Endothelial cell of umbilical vein (primary cell): ENCODE results near the gene RGS11. TPM values are rescaled to one million over a fixed set of nuclear protein-coding genes. Genes with fewer than 3 reads are reported as not detected.

Experiments
- BruUV-seq: library from RNA; stranded (reverse); fragments of 400-500 nt; replicated peaks from 2 replicates; lab custom pipeline; 2021; lab: Mats Ljungman, UMichigan
- CTCF ChIA-PET: fragments of 300-600, 350-600 bp; sonication (Branson Sonifier 250); formaldehyde crosslinking; loops from one replicate; lab custom pipeline; 2021; ENCODE audit warnings: antibody characterized with exemption, inconsistent platforms; lab: Charles Lee
- POLR2A ChIA-PET: fragments of 300-600, 350-600 bp; sonication (Branson Sonifier 250); formaldehyde crosslinking; loops from one replicate; lab custom pipeline; 2021; ENCODE audit warnings: antibody characterized with exemption, inconsistent platforms; lab: Charles Lee
- DNase-seq: peaks from one replicate; pipeline ENCODE4 v3.0.0-alpha.2; 2011; ENCODE audit warnings: low read depth, low spot score
- FAIRE-seq: peaks from 2 replicates; lab custom pipeline; 2011; peaks lifted over from hg19 to GRCh38; lab: Jason Lieb, UNC
- H2AFZ ChIP-seq: 2 replicates; pipeline ENCODE4 v1.6.0; 2012; ENCODE audit warnings: low read depth, low read length, control low read depth, inconsistent platforms
- H3K27ac ChIP-seq: 2 replicates; pipeline ENCODE4 v1.5.1; 2011; ENCODE audit warnings: low read depth, mild to moderate bottlenecking, control low read depth, low read length, moderate library complexity; ENCODE audit not compliant: insufficient read depth
- H3K27me3 ChIP-seq, 2 experiments: 2 replicates each; pipeline versions ENCODE4 v1.6.0 to v1.6.1; 2011; ENCODE audit warnings: low read length in 2 of 2, mixed read lengths in 1 of 2; ENCODE audit not compliant: control insufficient read depth in 2 of 2, insufficient read depth in 2 of 2
- H3K36me3 ChIP-seq, 2 experiments: 2 replicates in 1 of 2; 3 replicates in 1 of 2; pipeline ENCODE4 v1.5.1; 2011; ENCODE audit warnings: low read length in 2 of 2, mild to moderate bottlenecking in 1 of 2, moderate library complexity in 1 of 2; ENCODE audit not compliant: control insufficient read depth in 2 of 2, insufficient read depth in 2 of 2; ENCODE audit errors: extremely low read depth in 1 of 2
- H3K4me1 ChIP-seq: 3 replicates; pipeline ENCODE4 v1.5.1; 2011; ENCODE audit warnings: mild to moderate bottlenecking, low read length; ENCODE audit not compliant: control insufficient read depth, insufficient read depth; ENCODE audit errors: extremely low read depth
- H3K4me2 ChIP-seq: 2 replicates; pipeline ENCODE4 v1.6.1; 2011; ENCODE audit warnings: low read length, control low read depth, mixed read lengths; ENCODE audit not compliant: insufficient read depth
- H3K4me3 ChIP-seq, 3 experiments: fragments of 200-600 bp in 1 of 3; sonication (generic), shearing (Covaris generic) in 1 of 3; replicated peaks in 1 of 3; 2 replicates each; pipeline ENCODE4 v1.5.1; 2011 to 2016; ENCODE audit warnings: control low read depth in 3 of 3, low read length in 3 of 3, mild to moderate bottlenecking in 2 of 3, inconsistent platforms in 1 of 3, low read depth in 1 of 3, moderate library complexity in 1 of 3; ENCODE audit not compliant: insufficient read depth in 1 of 3
- H3K79me2 ChIP-seq: 2 replicates; pipeline ENCODE4 v1.6.0; 2012; ENCODE audit warnings: low read length, inconsistent platforms; ENCODE audit not compliant: control insufficient read depth, insufficient read depth
- H3K9ac ChIP-seq: replicated peaks from 2 replicates; pipeline ENCODE3; 2011; ENCODE audit warnings: low read length, control low read depth; ENCODE audit not compliant: insufficient read depth; ENCODE audit errors: extremely low read depth
- H3K9me1 ChIP-seq: replicated peaks from 3 replicates; pipeline ENCODE4 v1.6.0; 2011; ENCODE audit warnings: mild to moderate bottlenecking, low read length; ENCODE audit not compliant: control insufficient read depth, insufficient read depth; ENCODE audit errors: extremely low read depth
- H3K9me3 ChIP-seq: replicated peaks from 2 replicates; pipeline ENCODE4 v1.5.1; 2012; ENCODE audit warnings: low read length, inconsistent platforms; ENCODE audit not compliant: control insufficient read depth, insufficient read depth
- H4K20me1 ChIP-seq: replicated peaks from 2 replicates; pipeline ENCODE3; 2011; ENCODE audit warnings: mild to moderate bottlenecking, low read length; ENCODE audit not compliant: control insufficient read depth, insufficient read depth; ENCODE audit errors: extremely low read depth
- JUN ChIP-seq: IDR thresholded peaks from 2 replicates; pipeline ENCODE4 v1.6.1; 2011; ENCODE audit warnings: borderline replicate concordance, low read depth; ENCODE audit not compliant: insufficient read length, insufficient read depth
- MYC ChIP-seq: IDR thresholded peaks from one replicate; pipeline ENCODE4 v1.6.1; 2011; ENCODE audit warnings: mild to moderate bottlenecking, low read depth, low read length
- POLR2AphosphoS5 ChIP-seq: IDR thresholded peaks from 2 replicates; pipeline ENCODE4 v1.6.1; 2012; ENCODE audit warnings: low read depth, mild to moderate bottlenecking, control low read depth, low read length, moderate library complexity; ENCODE audit not compliant: insufficient read depth
- dilution Hi-C: fragments of 300-500 bp; cut with MboI; formaldehyde crosslinking; loops from one replicate; pipeline ENCODE4 v1.15.0; 2019; ENCODE audit warnings: low sequenced_read_pairs; ENCODE audit not compliant: extremely low pct_ligation_motif_present
- intact Hi-C: fragments of 100-400 bp; cut with micrococcal nuclease; formaldehyde crosslinking; loops from one replicate; pipeline ENCODE4 v1.10.0; 2022
- polyA plus RNA-seq, 4 experiments: library from polyadenylated mRNA; depleted of rRNA in 3 of 4; stranded (reverse) in 3 of 4; unstranded in 1 of 4; fragments of >200 nt; gene quantifications; 2 replicates each; pipeline versions ENCODE4 v1.2.1 to v1.2.3, GENCODE V29; 2011 to 2012; ENCODE audit warnings: missing spikeins in 1 of 4
- total RNA-seq: library from RNA; stranded (reverse); gene quantifications from 2 replicates; pipeline ENCODE4 v1.2.3, GENCODE V29; 2021
- TF ChIP-seq, protein P1 (sequence below), 2 donors: IDR thresholded peaks; 1 replicate in 1 of 2; 2 replicates in 1 of 2; pipeline ENCODE4 v1.5.1; 2011; ENCODE audit warnings: low read length in 2 of 2, mild to moderate bottlenecking in 2 of 2, moderate library complexity in 2 of 2, control low read depth in 1 of 2, inconsistent platforms in 1 of 2, low read depth in 1 of 2; ENCODE audit not compliant: insufficient read depth in 1 of 2; ENCODE audit errors: extremely low read depth in 1 of 2

The RGS11 gene
- total and polyA plus RNA-seq, 2 donors (not counting 3 experiments of a cell fraction or from before 2014, with no cell fraction given): 3.0 to 4.9 TPM

DNA sequence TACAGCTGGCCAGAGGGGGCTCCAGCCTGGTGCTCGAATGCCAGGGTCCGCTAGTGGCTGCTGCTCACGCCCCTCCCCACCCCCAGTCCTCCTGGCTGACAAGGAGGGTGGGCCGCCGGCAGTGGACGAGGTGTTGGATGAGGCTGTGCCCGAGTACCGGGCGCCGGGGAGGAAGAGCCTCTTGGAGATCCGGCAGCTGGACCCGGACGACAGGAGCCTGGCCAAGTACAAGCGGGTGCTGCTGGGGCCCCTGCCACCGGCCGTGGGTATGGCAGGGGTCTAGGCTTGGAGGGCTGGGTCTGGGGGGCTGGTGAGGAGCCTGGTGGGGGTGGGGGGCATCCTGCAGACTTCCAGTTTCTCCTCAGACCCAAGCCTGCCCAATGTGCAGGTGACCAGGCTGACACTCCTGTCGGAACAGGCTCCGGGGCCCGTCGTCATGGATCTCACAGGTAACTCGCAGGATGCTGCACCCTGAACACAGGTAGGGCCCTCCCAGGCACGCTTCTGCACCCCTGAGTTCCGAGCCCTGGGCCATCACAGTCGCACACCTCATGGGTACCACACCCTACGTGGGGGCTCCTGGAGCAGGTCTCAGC, 6.0 kb upstream of the RGS11 start:
- H3K9ac ChIP-seq: no peak overlapping the region
- H3K4me3 ChIP-seq: no peak overlapping the region
- no peaks in the 10 kb centered on the region for H3K9me3 ChIP-seq
- H3K27ac ChIP-seq: no peak overlapping the region
- H2AFZ ChIP-seq: no peak overlapping the region
- H3K4me1 ChIP-seq: no peaks in the 10 kb centered on the region
- DNase-seq (no peak), FAIRE-seq (no peak)
- dilution Hi-C loops: no loop called here
- H3K9me1 ChIP-seq: no peaks in the 10 kb centered on the region
- POLR2A ChIA-PET: no interaction called here
- intact Hi-C loops: no loop called here
- no TSS peak for BruUV-seq
- CTCF ChIA-PET: no interaction called here
- TF ChIP-seq POLR2AphosphoS5: no peak
- no peak for TF ChIP-seq MYC
- TF ChIP-seq, protein P1, sequence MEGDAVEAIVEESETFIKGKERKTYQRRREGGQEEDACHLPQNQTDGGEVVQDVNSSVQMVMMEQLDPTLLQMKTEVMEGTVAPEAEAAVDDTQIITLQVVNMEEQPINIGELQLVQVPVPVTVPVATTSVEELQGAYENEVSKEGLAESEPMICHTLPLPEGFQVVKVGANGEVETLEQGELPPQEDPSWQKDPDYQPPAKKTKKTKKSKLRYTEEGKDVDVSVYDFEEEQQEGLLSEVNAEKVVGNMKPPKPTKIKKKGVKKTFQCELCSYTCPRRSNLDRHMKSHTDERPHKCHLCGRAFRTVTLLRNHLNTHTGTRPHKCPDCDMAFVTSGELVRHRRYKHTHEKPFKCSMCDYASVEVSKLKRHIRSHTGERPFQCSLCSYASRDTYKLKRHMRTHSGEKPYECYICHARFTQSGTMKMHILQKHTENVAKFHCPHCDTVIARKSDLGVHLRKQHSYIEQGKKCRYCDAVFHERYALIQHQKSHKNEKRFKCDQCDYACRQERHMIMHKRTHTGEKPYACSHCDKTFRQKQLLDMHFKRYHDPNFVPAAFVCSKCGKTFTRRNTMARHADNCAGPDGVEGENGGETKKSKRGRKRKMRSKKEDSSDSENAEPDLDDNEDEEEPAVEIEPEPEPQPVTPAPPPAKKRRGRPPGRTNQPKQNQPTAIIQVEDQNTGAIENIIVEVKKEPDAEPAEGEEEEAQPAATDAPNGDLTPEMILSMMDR (IDR thresholded peaks at IDR 0.05; ENCODE audit: extremely low read depth in 1 of 2, insufficient read depth in 1 of 2, low read depth in 1 of 2, low read length in 2 of 2): no peak
- TF ChIP-seq JUN: no peak
- peaks cover 4% of the 10 kb centered on the region in 2 experiments for H3K27me3 ChIP-seq
- H4K20me1 ChIP-seq: no peaks in the 10 kb centered on the region
- no peak overlapping the region for H3K4me2 ChIP-seq
- peaks cover 0 to 3% of the 10 kb centered on the region in 2 experiments for H3K36me3 ChIP-seq
- H3K79me2 ChIP-seq: no peaks in the 10 kb centered on the region
